Measurements from ENCODE around the gene MCM3.

GRCh38 chr6:52285177-52286068 is 881 bp upstream of the MCM3 start:
- no peak for TF ChIP-seq CTCF (IDR thresholded peaks at IDR 0.05; ENCODE audit: poor library complexity, severe bottlenecking)
- no peak for TF ChIP-seq REST (IDR thresholded peaks at IDR 0.05; ENCODE audit: borderline replicate concordance)
- no peak for TF ChIP-seq EZH2 (IDR thresholded peaks at IDR 0.05; ENCODE audit: borderline replicate concordance, insufficient read depth, low read length, poor library complexity, severe bottlenecking)
- no peak for TF ChIP-seq TAF1 (IDR thresholded peaks at IDR 0.05; ENCODE audit: low read depth)
- no peak for TF ChIP-seq EP300 (conservative IDR thresholded peaks at IDR 0.05; ENCODE audit: poor library complexity, severe bottlenecking)
- no peak for TF ChIP-seq POLR2AphosphoS5 (IDR thresholded peaks at IDR 0.05)
